PFSK-1 (cell line): Measurements from ENCODE around the gene FAIM2.

Source experiments
- FOXP2 ChIP-seq: optimal IDR thresholded peaks from 2 replicates; pipeline ENCODE3; 2011; ENCODE audit warnings: borderline replicate concordance, control low read depth, inconsistent platforms; ENCODE audit not compliant: insufficient read depth; ENCODE audit errors: extremely low read length, extremely low read depth
- POLR2AphosphoS5 ChIP-seq: IDR thresholded peaks from 2 replicates; pipeline ENCODE4 v1.6.1; 2012; ENCODE audit warnings: low read depth, mild to moderate bottlenecking, control low read depth, low read length, moderate library complexity
- SIN3A ChIP-seq: IDR thresholded peaks from 2 replicates; pipeline ENCODE4 v1.6.1; 2012; ENCODE audit warnings: mild to moderate bottlenecking, low read length, moderate library complexity, borderline replicate concordance; ENCODE audit not compliant: insufficient read depth
- TAF1 ChIP-seq: IDR thresholded peaks from 2 replicates; pipeline ENCODE4 v1.6.1; 2012; ENCODE audit warnings: low read length, control low read depth, borderline replicate concordance; ENCODE audit not compliant: insufficient read depth
- TF ChIP-seq, protein P1 (sequence below), 2 experiments: IDR thresholded peaks; 2 replicates each; pipeline versions ENCODE4 v1.6.1 to v1.8.0; 2011 to 2012; ENCODE audit warnings: low read depth in 2 of 2, low read length in 2 of 2, control low read depth in 1 of 2, inconsistent platforms in 1 of 2, mild to moderate bottlenecking in 1 of 2, moderate library complexity in 1 of 2; ENCODE audit not compliant: insufficient read depth in 1 of 2

- no peak for TF ChIP-seq SIN3A
- no peak for TF ChIP-seq POLR2AphosphoS5
- TF ChIP-seq, protein P1, sequence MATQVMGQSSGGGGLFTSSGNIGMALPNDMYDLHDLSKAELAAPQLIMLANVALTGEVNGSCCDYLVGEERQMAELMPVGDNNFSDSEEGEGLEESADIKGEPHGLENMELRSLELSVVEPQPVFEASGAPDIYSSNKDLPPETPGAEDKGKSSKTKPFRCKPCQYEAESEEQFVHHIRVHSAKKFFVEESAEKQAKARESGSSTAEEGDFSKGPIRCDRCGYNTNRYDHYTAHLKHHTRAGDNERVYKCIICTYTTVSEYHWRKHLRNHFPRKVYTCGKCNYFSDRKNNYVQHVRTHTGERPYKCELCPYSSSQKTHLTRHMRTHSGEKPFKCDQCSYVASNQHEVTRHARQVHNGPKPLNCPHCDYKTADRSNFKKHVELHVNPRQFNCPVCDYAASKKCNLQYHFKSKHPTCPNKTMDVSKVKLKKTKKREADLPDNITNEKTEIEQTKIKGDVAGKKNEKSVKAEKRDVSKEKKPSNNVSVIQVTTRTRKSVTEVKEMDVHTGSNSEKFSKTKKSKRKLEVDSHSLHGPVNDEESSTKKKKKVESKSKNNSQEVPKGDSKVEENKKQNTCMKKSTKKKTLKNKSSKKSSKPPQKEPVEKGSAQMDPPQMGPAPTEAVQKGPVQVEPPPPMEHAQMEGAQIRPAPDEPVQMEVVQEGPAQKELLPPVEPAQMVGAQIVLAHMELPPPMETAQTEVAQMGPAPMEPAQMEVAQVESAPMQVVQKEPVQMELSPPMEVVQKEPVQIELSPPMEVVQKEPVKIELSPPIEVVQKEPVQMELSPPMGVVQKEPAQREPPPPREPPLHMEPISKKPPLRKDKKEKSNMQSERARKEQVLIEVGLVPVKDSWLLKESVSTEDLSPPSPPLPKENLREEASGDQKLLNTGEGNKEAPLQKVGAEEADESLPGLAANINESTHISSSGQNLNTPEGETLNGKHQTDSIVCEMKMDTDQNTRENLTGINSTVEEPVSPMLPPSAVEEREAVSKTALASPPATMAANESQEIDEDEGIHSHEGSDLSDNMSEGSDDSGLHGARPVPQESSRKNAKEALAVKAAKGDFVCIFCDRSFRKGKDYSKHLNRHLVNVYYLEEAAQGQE (IDR thresholded peaks at IDR 0.05; ENCODE audit: insufficient read depth in 1 of 2, low read depth in 2 of 2, low read length in 2 of 2) = no peak
- TF ChIP-seq TAF1 = no peak
- TF ChIP-seq FOXP2 = no peak
These were observed 9.6 kb downstream of the FAIM2 start for GRCh38 chr12:49893753-49894750.
